ENCODE results near the gene ZBTB8A.
"Not testable (repeated sequence)": the region's sequence is repeated elsewhere in the genome, so short reads cannot be mapped to it uniquely, and the experiment has no call there.

Gene ZBTB8A

GRCh38 chr1:32538887-32539583 lies at the start of gene ZBTB8A:
Gene ZBTB8A, plus strand, starts transcription at chr1:32539427. Its CDS starts 53,505 bp downstream, at chr1:32592932.
- no peak for DNase-seq (ENCODE audit: low read depth, low spot score)

GRCh38 chr1:32489774-32490454 lies 49.3 kb upstream of the ZBTB8A start:
- no peak for DNase-seq (ENCODE audit: low read depth, low spot score)

GRCh38 chr1:32491386-32491785 lies 47.8 kb upstream of the ZBTB8A start:
- no peak for DNase-seq (ENCODE audit: low read depth, low spot score)

GRCh38 chr1:32494196-32494595 lies 45.0 kb upstream of the ZBTB8A start:
- no peak for DNase-seq (ENCODE audit: low read depth, low spot score)

- no peak for DNase-seq (ENCODE audit: low read depth, low spot score)
Measured at GRCh38 chr1:32494711-32495337, 44.4 kb upstream of the ZBTB8A start.

- no peak for DNase-seq (ENCODE audit: low read depth, low spot score)
Measured at GRCh38 chr1:32496127-32496526, 43.1 kb upstream of the ZBTB8A start.

GRCh38 chr1:32498751-32499150 lies 40.5 kb upstream of the ZBTB8A start:
- no peak for DNase-seq (ENCODE audit: low read depth, low spot score)

- no peak for DNase-seq (ENCODE audit: low read depth, low spot score)
Measured at GRCh38 chr1:32500387-32501209, 38.6 kb upstream of the ZBTB8A start.

GRCh38 chr1:32501865-32502264 lies 37.4 kb upstream of the ZBTB8A start:
- no peak for DNase-seq (ENCODE audit: low read depth, low spot score)

GRCh38 chr1:32503153-32503552 lies 36.1 kb upstream of the ZBTB8A start:
- DNase-seq (ENCODE audit: low read depth, low spot score) = no peak

- no peak for DNase-seq (ENCODE audit: low read depth, low spot score)
Measured at GRCh38 chr1:32507021-32507420, 32.2 kb upstream of the ZBTB8A start.

GRCh38 chr1:32508761-32509160 lies 30.5 kb upstream of the ZBTB8A start:
- no peak for DNase-seq (ENCODE audit: low read depth, low spot score)

- no peak for DNase-seq (ENCODE audit: low read depth, low spot score)
Measured at GRCh38 chr1:32509939-32510338, 29.3 kb upstream of the ZBTB8A start.

GRCh38 chr1:32516402-32516801 lies 22.8 kb upstream of the ZBTB8A start:
- DNase-seq (ENCODE audit: low read depth, low spot score) = no peak

GRCh38 chr1:32518976-32519375 lies 20.3 kb upstream of the ZBTB8A start:
- DNase-seq (ENCODE audit: low read depth, low spot score) = no peak

GRCh38 chr1:32521165-32521564 lies 18.1 kb upstream of the ZBTB8A start:
- DNase-seq (ENCODE audit: low read depth, low spot score) = no peak

GRCh38 chr1:32525053-32525452 lies 14.2 kb upstream of the ZBTB8A start:
- no peak for DNase-seq (ENCODE audit: low read depth, low spot score)

GRCh38 chr1:32525661-32526444 lies 13.4 kb upstream of the ZBTB8A start:
- no peak for DNase-seq (ENCODE audit: low read depth, low spot score)

GRCh38 chr1:32528550-32528949 lies 10.7 kb upstream of the ZBTB8A start:
- DNase-seq (ENCODE audit: low read depth, low spot score) = not testable (repeated sequence)

GRCh38 chr1:32533792-32534327 lies 5.4 kb upstream of the ZBTB8A start:
- no peak for DNase-seq (ENCODE audit: low read depth, low spot score)

GRCh38 chr1:32536117-32536516 lies 3.1 kb upstream of the ZBTB8A start:
- DNase-seq (ENCODE audit: low read depth, low spot score) = no peak

All from smooth muscle cell of the brain vasculature (primary cell).